GM21576 (cell line): ENCODE measurements around the gene GAPVD1.
"Not testable (repeated sequence)": the region's sequence is repeated elsewhere in the genome, so short reads cannot be mapped to it uniquely, and the experiment has no call there.

Experiments used
- ATAC-seq: cut with Tn5 transposase; IDR thresholded peaks from one replicate; pipeline ENCODE4 v1.9.1; 2021; ENCODE audit warnings: mild to moderate bottlenecking, moderate library complexity; ENCODE audit not compliant: unreplicated experiment

GAPVD1 gene

DNA sequence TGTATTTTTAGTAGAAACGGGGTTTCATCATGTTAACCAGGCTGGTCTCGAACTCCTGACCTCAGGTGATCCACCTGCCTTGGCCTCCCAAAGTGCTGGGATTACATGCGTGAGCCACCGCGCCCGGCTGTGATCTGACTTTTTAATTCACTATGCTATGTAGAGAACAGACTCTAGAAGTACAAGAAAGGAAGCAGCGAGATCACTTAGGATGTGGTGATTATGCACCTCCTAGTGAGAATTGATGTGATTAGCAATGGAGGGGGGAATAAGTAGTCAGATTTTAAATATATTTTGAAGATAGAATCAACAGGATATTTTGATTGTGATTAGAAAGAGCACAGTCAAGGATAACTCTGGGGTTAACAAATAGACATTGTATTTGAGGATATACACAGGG is 36.3 kb downstream of the GAPVD1 start:
- no peak for ATAC-seq

- no peak for ATAC-seq
These were observed 40.6 kb downstream of the GAPVD1 start for GRCh38 chr9:125302241-125302640.

DNA sequence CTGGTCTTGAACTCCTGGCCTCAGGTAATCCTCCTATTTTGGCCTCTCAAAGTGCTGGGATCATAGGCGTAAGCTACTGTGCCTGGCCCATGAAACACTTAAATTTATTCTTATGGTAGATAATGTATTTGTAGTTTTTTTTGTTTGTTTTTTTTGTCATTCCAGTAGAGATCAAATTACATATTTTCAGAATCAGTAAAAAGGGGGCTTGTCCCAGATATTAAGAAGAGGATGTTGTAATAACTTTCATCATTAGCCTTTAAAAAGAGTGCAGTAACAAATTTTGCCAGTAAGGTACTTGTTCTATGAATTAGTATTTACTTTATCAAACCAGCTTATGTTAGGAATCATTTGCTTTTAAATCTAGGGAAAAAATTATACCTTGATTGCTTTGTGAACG is 42.6 kb downstream of the GAPVD1 start:
- ATAC-seq: no peak

- ATAC-seq: no peak
These were observed 50.8 kb downstream of the GAPVD1 start for GRCh38 chr9:125312411-125312810.

DNA sequence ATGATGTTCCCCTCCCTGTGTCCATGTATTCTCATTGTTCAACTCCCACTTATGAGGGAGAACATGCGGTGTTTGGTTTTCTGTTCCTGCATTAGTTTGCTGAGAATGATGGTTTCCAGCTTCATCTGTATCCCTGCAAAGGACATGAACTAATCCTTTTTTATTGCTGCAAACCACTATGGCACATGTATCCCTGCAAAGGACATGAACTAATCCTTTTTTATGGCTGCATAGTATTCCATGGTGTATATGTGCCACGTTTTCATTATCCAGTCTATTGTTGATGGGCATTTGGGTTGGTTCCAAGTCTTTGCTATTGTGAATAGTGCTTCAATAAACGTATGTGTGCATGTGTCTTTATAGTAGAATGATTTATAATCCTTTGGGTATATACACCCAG is 54.7 kb downstream of the GAPVD1 start:
- ATAC-seq: not testable (repeated sequence)

GRCh38 chr9:125317704-125318103 is 56.1 kb downstream of the GAPVD1 start:
- no peak for ATAC-seq

DNA sequence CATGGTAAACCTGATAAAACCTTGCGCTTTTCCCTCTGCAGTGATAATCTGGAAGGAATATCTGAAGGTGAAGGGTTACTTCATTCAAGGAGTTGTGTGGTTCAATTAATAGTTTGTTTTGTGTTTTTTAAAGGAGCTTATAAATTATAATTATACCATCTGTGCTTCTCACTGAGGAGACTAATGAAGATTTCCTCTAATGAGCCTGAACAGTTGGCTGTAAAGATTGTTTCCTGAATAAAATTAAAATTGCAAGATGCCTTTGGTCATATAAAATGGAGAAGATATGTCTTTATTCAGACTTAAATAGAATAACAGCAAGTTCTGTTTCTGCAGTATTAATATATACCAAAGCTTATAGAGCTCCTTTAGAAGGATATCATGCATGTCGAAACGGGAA is 59.9 kb downstream of the GAPVD1 start:
- ATAC-seq: no peak

GRCh38 chr9:125323615-125324014 is 62.0 kb downstream of the GAPVD1 start:
- ATAC-seq: no peak

DNA sequence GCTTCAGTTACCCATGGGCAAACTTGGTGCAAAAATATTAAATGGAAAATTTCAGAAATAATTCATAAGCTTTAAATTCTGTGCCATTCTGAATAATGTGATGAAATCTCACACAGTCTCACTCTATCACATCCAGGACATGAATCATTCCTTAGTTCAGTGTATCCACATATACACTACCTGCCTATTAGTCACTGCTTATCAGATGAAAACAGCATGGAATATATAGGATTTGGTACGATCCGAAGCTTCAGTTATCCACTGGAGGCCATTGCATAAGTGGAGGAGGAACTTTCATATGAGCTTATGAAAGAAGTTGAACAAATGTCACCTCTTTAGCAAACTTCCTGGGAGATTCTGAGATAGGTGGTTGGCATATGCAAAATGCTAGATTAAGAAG is 64.2 kb downstream of the GAPVD1 start:
- no peak for ATAC-seq

DNA sequence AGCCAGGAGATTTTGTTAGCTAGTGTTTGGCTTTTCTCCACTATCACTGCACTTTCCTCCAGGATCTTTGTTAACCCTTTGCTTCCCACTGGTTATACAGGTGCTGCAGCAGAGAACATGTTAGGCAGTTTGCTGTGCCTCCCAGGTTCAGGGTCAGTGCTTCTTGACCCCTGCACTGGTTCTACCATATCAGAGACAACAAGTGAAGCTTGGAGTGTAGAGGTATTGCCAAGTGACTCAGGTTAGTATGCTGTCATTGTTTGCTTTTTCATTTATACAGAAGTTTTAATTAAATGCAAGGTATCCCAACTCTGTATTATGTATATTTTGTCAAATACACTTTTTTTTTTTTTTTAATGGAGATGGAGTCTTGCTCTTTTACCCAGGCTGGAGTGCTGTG is 68.4 kb downstream of the GAPVD1 start:
- ATAC-seq: no peak

DNA sequence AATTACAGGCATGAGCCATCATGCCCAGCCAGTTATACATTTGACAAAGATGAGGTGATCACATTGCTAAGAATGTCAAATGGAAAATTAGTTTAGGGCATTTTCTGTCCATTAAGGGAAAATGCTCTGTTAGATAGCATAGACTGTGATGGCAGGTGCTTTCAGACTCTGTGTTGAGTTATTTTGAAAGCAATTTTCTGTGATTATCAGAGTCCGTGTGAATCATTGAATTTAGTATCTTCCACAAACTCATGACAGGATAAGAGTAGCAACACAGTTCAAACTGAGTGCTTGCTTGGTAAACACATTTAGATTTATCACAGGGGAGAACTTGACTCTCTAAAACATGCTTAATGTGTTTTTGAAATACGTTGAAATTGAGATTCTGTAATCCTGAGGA is 69.0 kb downstream of the GAPVD1 start:
- ATAC-seq: no peak

DNA sequence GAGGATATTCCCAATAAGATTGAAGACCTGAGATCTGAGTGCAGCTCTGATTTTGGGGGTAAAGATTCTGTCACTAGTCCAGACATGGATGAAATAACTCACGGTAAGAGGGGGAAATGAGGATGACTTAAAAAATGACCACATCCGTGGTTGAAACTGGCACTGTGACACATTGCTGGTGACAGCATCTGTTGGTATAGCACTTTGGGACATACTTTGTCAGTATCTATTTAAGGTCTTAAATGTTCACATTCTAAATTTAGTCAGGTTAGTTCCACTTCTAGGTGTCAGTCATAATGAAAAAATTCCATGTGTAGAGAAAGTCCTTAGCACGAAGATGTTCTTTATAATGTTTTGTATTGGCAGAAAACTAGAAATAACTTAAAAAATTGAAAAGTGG is 70.9 kb downstream of the GAPVD1 start:
- peak; percentile 69 for ATAC-seq

- no peak for ATAC-seq
These were observed 75.6 kb downstream of the GAPVD1 start for GRCh38 chr9:125337236-125337635.

- no peak for ATAC-seq
These were observed 77.3 kb downstream of the GAPVD1 start for GRCh38 chr9:125338929-125339328.

GRCh38 chr9:125341566-125341965 is 79.9 kb downstream of the GAPVD1 start:
- no peak for ATAC-seq

DNA sequence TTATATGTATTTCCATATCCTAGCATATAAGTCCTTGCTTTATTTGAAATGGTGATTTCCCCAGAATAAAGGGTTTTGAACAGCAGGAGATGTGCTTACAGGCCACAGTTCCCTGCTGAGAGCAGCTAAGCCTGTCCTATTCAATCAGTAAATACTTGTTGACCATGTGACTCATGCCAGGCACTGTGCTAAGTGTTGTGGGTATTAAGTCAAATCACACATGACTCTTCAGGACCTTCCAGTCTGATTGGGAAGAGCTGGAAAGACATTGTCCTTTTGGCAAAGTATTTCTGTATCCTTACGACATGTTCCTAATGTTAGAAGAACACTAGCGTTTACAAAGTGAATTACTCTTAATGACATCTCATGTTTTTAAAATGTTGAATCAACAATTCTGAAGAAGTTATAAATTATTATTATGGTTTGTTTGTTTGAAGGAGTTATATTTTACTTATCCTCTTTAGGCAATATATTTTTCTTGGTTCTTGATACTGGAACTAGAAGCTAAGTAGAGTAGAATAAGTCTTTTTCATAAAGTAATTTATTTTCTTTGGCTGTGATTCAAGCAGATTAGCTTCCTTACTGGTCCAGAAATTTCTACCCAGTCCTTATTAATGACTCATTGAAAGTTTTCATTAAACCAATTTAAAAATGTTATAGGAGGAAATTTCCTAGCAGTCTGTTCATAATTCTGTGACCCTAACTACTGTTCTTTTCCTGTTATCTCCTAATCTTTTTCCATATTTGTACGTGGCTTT is 82.1 kb downstream of the GAPVD1 start:
- no peak for ATAC-seq

DNA sequence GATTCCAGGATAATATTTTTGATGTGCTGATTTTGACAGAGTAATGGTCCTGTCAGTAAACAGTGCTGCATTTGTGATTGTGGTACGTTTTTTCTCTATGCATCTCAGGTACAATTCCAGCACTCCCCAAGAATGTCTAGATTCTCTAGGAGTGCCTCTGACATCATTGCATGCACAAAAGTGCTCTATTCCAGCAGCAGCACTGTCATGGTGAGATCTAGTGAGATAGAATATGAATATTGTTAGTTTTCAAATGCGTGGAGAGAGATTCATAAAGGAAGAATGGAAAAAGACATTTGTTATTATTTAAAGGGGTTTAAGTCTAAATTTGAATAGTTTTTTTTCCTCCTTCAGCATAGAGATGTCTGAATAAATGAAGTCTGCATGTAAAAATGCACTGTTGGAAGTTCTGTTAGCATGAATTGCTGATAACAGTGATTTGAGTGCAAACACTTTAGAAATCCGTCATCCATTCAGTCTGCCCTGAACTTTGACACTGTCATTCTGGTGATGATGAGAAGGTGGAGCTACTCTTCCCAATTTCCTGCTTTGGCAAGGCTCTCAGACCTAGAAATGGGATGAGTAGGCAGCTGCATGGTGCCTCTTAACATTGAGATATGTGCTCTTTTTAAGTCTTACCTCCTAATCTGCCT is 84.6 kb downstream of the GAPVD1 start:
- ATAC-seq: no peak

DNA sequence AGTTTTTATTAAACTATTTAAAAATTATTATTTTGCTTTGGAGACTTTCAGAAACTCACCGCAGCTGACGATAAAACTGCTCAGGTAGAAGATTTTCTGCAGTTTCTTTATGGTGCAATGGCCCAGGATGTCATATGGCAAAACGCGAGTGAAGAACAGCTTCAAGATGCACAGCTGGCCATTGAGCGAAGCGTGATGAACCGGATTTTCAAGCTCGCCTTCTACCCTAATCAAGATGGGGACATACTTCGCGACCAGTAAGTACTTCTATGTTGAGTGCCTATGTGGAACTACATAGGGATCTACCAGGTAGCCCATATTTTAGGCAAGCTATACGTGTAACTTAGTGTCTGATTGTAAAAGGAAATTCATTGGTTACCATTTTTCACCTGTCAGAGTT is 94.0 kb downstream of the GAPVD1 start:
- no peak for ATAC-seq

DNA sequence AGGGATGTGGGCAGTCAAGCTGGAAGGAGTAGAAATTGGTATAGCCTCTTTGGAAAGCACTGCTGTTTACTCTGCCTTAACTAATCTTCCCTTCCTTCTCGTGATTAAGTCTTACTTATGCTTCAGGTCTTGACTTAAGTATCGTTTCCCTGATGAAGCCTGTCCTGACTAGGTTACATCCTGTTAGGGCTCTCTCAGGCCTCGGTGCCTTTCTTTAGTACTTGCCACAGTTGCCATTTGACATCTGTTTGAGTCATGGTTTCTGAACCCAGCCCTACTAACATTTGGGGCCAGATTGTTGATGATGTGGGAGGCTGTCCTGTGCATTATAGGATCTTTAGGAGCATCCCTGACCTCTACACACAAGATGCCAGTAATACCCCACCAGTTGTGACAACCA is 94.4 kb downstream of the GAPVD1 start:
- no peak for ATAC-seq

GRCh38 chr9:125359011-125359410 is 97.4 kb downstream of the GAPVD1 start:
- no peak for ATAC-seq

DNA sequence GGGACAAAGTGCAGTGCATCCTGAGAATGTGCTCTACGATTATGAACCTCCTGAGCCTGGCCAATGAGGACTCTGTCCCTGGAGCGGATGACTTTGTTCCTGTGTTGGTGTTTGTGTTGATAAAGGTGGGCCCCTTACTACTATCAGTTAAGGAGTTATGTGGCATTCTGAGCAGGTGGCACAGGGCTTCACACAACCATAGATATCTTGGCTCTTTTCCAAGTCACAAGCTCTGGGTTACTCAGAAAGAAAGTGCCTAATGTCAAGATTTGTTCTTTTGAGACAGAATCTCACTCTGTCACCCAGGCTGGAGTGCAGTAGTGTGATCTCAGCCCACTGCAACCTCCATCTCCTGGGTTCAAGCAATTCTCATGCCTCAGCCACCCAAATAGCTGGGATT is 99.0 kb downstream of the GAPVD1 start:
- ATAC-seq: no peak

DNA sequence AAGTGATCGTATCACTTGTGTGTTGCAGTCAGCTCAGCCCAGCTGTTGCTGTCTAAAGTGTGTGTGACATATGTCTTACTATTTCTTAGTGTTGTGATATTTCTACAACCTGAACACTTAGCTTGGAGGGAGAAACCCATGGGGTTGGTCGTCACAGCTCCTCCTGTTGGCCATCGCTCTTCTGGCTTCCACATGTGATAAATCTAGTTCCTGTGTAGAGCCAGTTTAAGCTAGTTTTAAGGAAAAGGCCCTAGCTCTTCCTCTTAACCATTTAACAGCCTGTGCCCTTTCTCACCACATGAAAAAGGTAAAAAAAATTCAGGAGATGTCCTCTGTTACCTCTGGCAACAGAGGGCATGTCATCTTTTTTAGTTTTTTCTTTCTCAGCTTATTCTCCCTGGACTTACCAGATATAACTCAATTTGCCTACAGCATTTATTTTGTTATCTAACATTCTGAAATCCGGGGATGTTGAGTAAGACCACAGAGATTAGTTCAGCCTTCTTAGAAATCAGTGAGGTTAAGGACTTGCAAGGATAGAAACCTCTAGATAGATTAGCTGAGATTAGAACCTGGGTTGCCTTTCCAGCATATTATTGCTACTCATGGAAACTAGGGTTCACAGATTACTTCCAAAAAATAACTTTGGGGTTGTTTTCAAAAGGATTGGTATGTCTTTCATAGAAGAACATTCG is 100.4 kb downstream of the GAPVD1 start:
- no peak for ATAC-seq
